Endometrial microvascular endothelial cells (primary cell): ENCODE measurements around the gene TAS2R8. TPM values are rescaled to one million over a fixed set of nuclear protein-coding genes. Genes with fewer than 3 reads are reported as not detected.
"Not testable (repeated sequence)": the region's sequence is repeated elsewhere in the genome, so short reads cannot be mapped to it uniquely, and the experiment has no call there.

Experiments used
- in situ Hi-C: cut with HindIII; loops from 2 replicates; pipeline ENCODE4 v1.10.0; 2017; ENCODE audit warnings: low sequenced_read_pairs, low pct_unique_long_range_greater_than_20kb; ENCODE audit errors: inconsistent ontology term
- total RNA-seq: library from RNA; depleted of rRNA; stranded (reverse); fragments of >200 nt; gene quantifications from one replicate; pipeline ENCODE4 v1.2.3, GENCODE V29; 2015; ENCODE audit errors: inconsistent ontology term

The TAS2R8 gene
- total RNA-seq: not detected

- in situ Hi-C loops: no loop called here
Measured at GRCh38 chr12:10807186-10807585, at the start of gene TAS2R8. TSS of gene TAS2R8 (minus strand) at chr12:10807286. CDS start at chr12:10806980, 306 bp downstream.

- in situ Hi-C loops: no loop called here
Measured at GRCh38 chr12:10855807-10856206, 48.7 kb upstream of the TAS2R8 start.

- in situ Hi-C loops: no loop called here
Measured at GRCh38 chr12:10853776-10854175, 46.7 kb upstream of the TAS2R8 start.

- in situ Hi-C loops: no loop called here
Measured at GRCh38 chr12:10851243-10851858, 44.3 kb upstream of the TAS2R8 start.

GRCh38 chr12:10849425-10849878 is 42.4 kb upstream of the TAS2R8 start, which contains the start of gene PRR4:
TSS of gene PRR4 (minus strand) at chr12:10849475. CDS start at chr12:10849437, 38 bp downstream.
- in situ Hi-C loops: no loop called here

- in situ Hi-C loops: no loop called here
Measured at GRCh38 chr12:10847744-10848143, 40.7 kb upstream of the TAS2R8 start.

- in situ Hi-C loops: no loop called here
Measured at GRCh38 chr12:10842862-10843261, 35.8 kb upstream of the TAS2R8 start.

GRCh38 chr12:10838461-10838860 is 31.4 kb upstream of the TAS2R8 start:
- in situ Hi-C loops: no loop called here

- in situ Hi-C loops: no loop called here
Measured at GRCh38 chr12:10829994-10830393, 22.9 kb upstream of the TAS2R8 start.

GRCh38 chr12:10826258-10826657 is 19.2 kb upstream of the TAS2R8 start, which contains the start of gene TAS2R10:
TSS of gene TAS2R10 (minus strand) at chr12:10826358. CDS start at chr12:10826269, 89 bp downstream.
- in situ Hi-C loops: no loop called here

GRCh38 chr12:10824957-10825356 is 17.9 kb upstream of the TAS2R8 start:
- in situ Hi-C loops: no loop called here

- in situ Hi-C loops: no loop called here
Measured at GRCh38 chr12:10811883-10812536, 4.9 kb upstream of the TAS2R8 start.

GRCh38 chr12:10810068-10810467 is 3.0 kb upstream of the TAS2R8 start, which contains the start of gene TAS2R9:
TSS of gene TAS2R9 (minus strand) at chr12:10810168. CDS start at chr12:10810075, 93 bp downstream.
- in situ Hi-C loops: no loop called here

- in situ Hi-C loops: no loop called here
Measured at GRCh38 chr12:10802587-10802986, 4.5 kb downstream of the TAS2R8 start, which contains the start of gene TAS2R7. TSS of gene TAS2R7 (minus strand) at chr12:10802627. CDS start at chr12:10802570, 57 bp downstream.

- in situ Hi-C loops: no loop called here
Measured at GRCh38 chr12:10801741-10802140, 5.3 kb downstream of the TAS2R8 start.

- in situ Hi-C loops: no loop called here
Measured at GRCh38 chr12:10794222-10794621, 12.9 kb downstream of the TAS2R8 start.

- in situ Hi-C loops: not testable (repeated sequence)
Measured at GRCh38 chr12:10791769-10792168, 15.3 kb downstream of the TAS2R8 start.

GRCh38 chr12:10783252-10783651 is 23.8 kb downstream of the TAS2R8 start:
- in situ Hi-C loops: no loop called here

- in situ Hi-C loops: no loop called here
Measured at GRCh38 chr12:10779103-10779502, 28.0 kb downstream of the TAS2R8 start.

- in situ Hi-C loops: no loop called here
Measured at GRCh38 chr12:10771132-10771733, 35.9 kb downstream of the TAS2R8 start.
